Measurements from ENCODE around the gene SEPTIN5. TPM values are rescaled to one million over a fixed set of nuclear protein-coding genes. Genes with fewer than 3 reads are reported as not detected.

SEPTIN5 gene
- total RNA-seq, 1 experiment from 2014 or later = not detected

GRCh38 chr22:19764299-19764593 lies 49.9 kb downstream of the SEPTIN5 start:
- no peak overlapping the region for H3K27ac ChIP-seq (ENCODE audit: low read length)
- no peak overlapping the region for H3K9ac ChIP-seq (ENCODE audit: low read length)
- H3K9me3 ChIP-seq (ENCODE audit: low read length) = no peaks in the 10 kb centered on the region
- no peak overlapping the region for H3K4me3 ChIP-seq (ENCODE audit: low read length)
- peaks cover 4% of the 10 kb centered on the region for H3K4me1 ChIP-seq (ENCODE audit: low read length)
- H3K36me3 ChIP-seq (ENCODE audit: insufficient read depth, low read length) = no peaks in the 10 kb centered on the region
- H3K4me2 ChIP-seq (ENCODE audit: low read depth, low read length, poor library complexity, severe bottlenecking) = no peak overlapping the region
- DNase-seq = no peak
- H2AFZ ChIP-seq (ENCODE audit: low read length) = no peak overlapping the region
- no peaks in the 10 kb centered on the region for H3K79me2 ChIP-seq (ENCODE audit: low read length)
- no peaks in the 10 kb centered on the region for H3K9me2 ChIP-seq (replicated peaks; ENCODE audit: insufficient read depth, low read length)
- no peaks in the 10 kb centered on the region for H4K20me1 ChIP-seq (ENCODE audit: insufficient read depth, low read depth, low read length)
- no peaks in the 10 kb centered on the region for H3K27me3 ChIP-seq (ENCODE audit: low read length)

- H3K4me1 ChIP-seq (ENCODE audit: low read length) = peaks cover 4% of the 10 kb centered on the region
- no peaks in the 10 kb centered on the region for H3K9me2 ChIP-seq (replicated peaks; ENCODE audit: insufficient read depth, low read length)
- no peak overlapping the region for H3K4me2 ChIP-seq (ENCODE audit: low read depth, low read length, poor library complexity, severe bottlenecking)
- H4K20me1 ChIP-seq (ENCODE audit: insufficient read depth, low read depth, low read length) = no peaks in the 10 kb centered on the region
- no peaks in the 10 kb centered on the region for H3K9me3 ChIP-seq (ENCODE audit: low read length)
- no peak for DNase-seq
- no peaks in the 10 kb centered on the region for H3K27me3 ChIP-seq (ENCODE audit: low read length)
- no peak overlapping the region for H2AFZ ChIP-seq (ENCODE audit: low read length)
- no peaks in the 10 kb centered on the region for H3K36me3 ChIP-seq (ENCODE audit: insufficient read depth, low read length)
- H3K79me2 ChIP-seq (ENCODE audit: low read length) = no peaks in the 10 kb centered on the region
- H3K4me3 ChIP-seq (ENCODE audit: low read length) = no peak overlapping the region
- no peak overlapping the region for H3K27ac ChIP-seq (ENCODE audit: low read length)
- H3K9ac ChIP-seq (ENCODE audit: low read length) = no peak overlapping the region
Observed at GRCh38 chr22:19764636-19765476, 50.6 kb downstream of the SEPTIN5 start.

- Histone ChIP-seq H3K9me3 (ENCODE audit: low read length) (no peaks in the 10 kb centered on the region), H3K4me2 (ENCODE audit: low read depth, low read length, poor library complexity, severe bottlenecking) (no peak overlapping the region)
- no peak for DNase-seq
Observed at GRCh38 chr22:19765477-19766239, 51.4 kb downstream of the SEPTIN5 start.

GRCh38 chr22:19766240-19766510 lies 51.9 kb downstream of the SEPTIN5 start:
- DNase-seq = no peak
- Histone ChIP-seq H3K79me2 (ENCODE audit: low read length) (no peaks in the 10 kb centered on the region), H2AFZ (ENCODE audit: low read length) (no peak overlapping the region), H4K20me1 (ENCODE audit: insufficient read depth, low read depth, low read length) (no peaks in the 10 kb centered on the region), H3K9ac (ENCODE audit: low read length) (no peak overlapping the region), H3K36me3 (ENCODE audit: insufficient read depth, low read length) (no peaks in the 10 kb centered on the region), H3K9me3 (ENCODE audit: low read length) (no peaks in the 10 kb centered on the region), H3K4me2 (ENCODE audit: low read depth, low read length, poor library complexity, severe bottlenecking) (no peak overlapping the region), H3K4me3 (ENCODE audit: low read length) (no peak overlapping the region), H3K27me3 (ENCODE audit: low read length) (no peaks in the 10 kb centered on the region), H3K4me1 (ENCODE audit: low read length) (peaks cover 4% of the 10 kb centered on the region), H3K9me2 (replicated peaks; ENCODE audit: insufficient read depth, low read length) (no peaks in the 10 kb centered on the region), H3K27ac (ENCODE audit: low read length) (no peak overlapping the region)

More at GRCh38 chr22:19765477-19766239, 51.4 kb downstream of the SEPTIN5 start:
- Histone ChIP-seq H3K9ac (ENCODE audit: low read length) (no peak overlapping the region), H4K20me1 (ENCODE audit: insufficient read depth, low read depth, low read length) (no peaks in the 10 kb centered on the region), H3K27ac (ENCODE audit: low read length) (no peak overlapping the region), H3K9me2 (replicated peaks; ENCODE audit: insufficient read depth, low read length) (no peaks in the 10 kb centered on the region), H3K27me3 (ENCODE audit: low read length) (no peaks in the 10 kb centered on the region), H3K4me1 (ENCODE audit: low read length) (peaks cover 4% of the 10 kb centered on the region), H3K4me3 (ENCODE audit: low read length) (no peak overlapping the region), H3K36me3 (ENCODE audit: insufficient read depth, low read length) (no peaks in the 10 kb centered on the region), H2AFZ (ENCODE audit: low read length) (no peak overlapping the region), H3K79me2 (ENCODE audit: low read length) (no peaks in the 10 kb centered on the region)

- Histone ChIP-seq H3K4me3 (ENCODE audit: low read length) (peak overlapping the region; percentile 49; the same call in 1 of the 2 replicates), H3K79me2 (ENCODE audit: low read length) (no peaks in the 10 kb centered on the region), H3K36me3 (ENCODE audit: insufficient read depth, low read length) (no peaks in the 10 kb centered on the region), H3K9ac (ENCODE audit: low read length) (peak overlapping the region; percentile 48), H3K4me2 (ENCODE audit: low read depth, low read length, poor library complexity, severe bottlenecking) (peak overlapping the region; percentile 53), H3K9me2 (replicated peaks; ENCODE audit: insufficient read depth, low read length) (no peaks in the 10 kb centered on the region), H3K27me3 (ENCODE audit: low read length) (no peaks in the 10 kb centered on the region), H3K9me3 (ENCODE audit: low read length) (no peaks in the 10 kb centered on the region), H2AFZ (ENCODE audit: low read length) (0 out of 2 replicates have a peak overlapping the region, but pooled peaks have one; percentile 16), H3K27ac (ENCODE audit: low read length) (no peak overlapping the region), H3K4me1 (ENCODE audit: low read length) (peaks cover 7% of the 10 kb centered on the region), H4K20me1 (ENCODE audit: insufficient read depth, low read depth, low read length) (0 out of 2 replicates have a peak, but pooled peaks cover 2% of the 10 kb centered on the region)
- peak; percentile 88 for DNase-seq
Observed at GRCh38 chr22:19766511-19767426, 52.5 kb downstream of the SEPTIN5 start.

GRCh38 chr22:19767427-19768341 lies 53.4 kb downstream of the SEPTIN5 start:
- Histone ChIP-seq H3K9me3 (ENCODE audit: low read length) (no peaks in the 10 kb centered on the region), H3K36me3 (ENCODE audit: insufficient read depth, low read length) (no peaks in the 10 kb centered on the region), H3K79me2 (ENCODE audit: low read length) (no peaks in the 10 kb centered on the region), H4K20me1 (ENCODE audit: insufficient read depth, low read depth, low read length) (0 out of 2 replicates have a peak, but pooled peaks cover 3% of the 10 kb centered on the region), H3K9me2 (replicated peaks; ENCODE audit: insufficient read depth, low read length) (no peaks in the 10 kb centered on the region), H3K4me2 (ENCODE audit: low read depth, low read length, poor library complexity, severe bottlenecking) (no peak overlapping the region), H2AFZ (ENCODE audit: low read length) (no peak overlapping the region), H3K4me1 (ENCODE audit: low read length) (peaks cover 10% of the 10 kb centered on the region), H3K27me3 (ENCODE audit: low read length) (no peaks in the 10 kb centered on the region), H3K4me3 (ENCODE audit: low read length) (no peak overlapping the region), H3K27ac (ENCODE audit: low read length) (no peak overlapping the region), H3K9ac (ENCODE audit: low read length) (no peak overlapping the region)
- no peak for DNase-seq

- Histone ChIP-seq H2AFZ (ENCODE audit: low read length) (no peak overlapping the region), H3K4me3 (ENCODE audit: low read length) (no peak overlapping the region), H3K36me3 (ENCODE audit: insufficient read depth, low read length) (no peaks in the 10 kb centered on the region), H3K9me3 (ENCODE audit: low read length) (no peaks in the 10 kb centered on the region), H3K9me2 (replicated peaks; ENCODE audit: insufficient read depth, low read length) (no peaks in the 10 kb centered on the region), H3K79me2 (ENCODE audit: low read length) (no peaks in the 10 kb centered on the region), H3K27ac (ENCODE audit: low read length) (no peak overlapping the region), H4K20me1 (ENCODE audit: insufficient read depth, low read depth, low read length) (peaks cover 9% of the 10 kb centered on the region; the same call in 1 of the 2 replicates), H3K4me1 (ENCODE audit: low read length) (peaks cover 24% of the 10 kb centered on the region), H3K27me3 (ENCODE audit: low read length) (no peaks in the 10 kb centered on the region), H3K9ac (ENCODE audit: low read length) (no peak overlapping the region), H3K4me2 (ENCODE audit: low read depth, low read length, poor library complexity, severe bottlenecking) (no peak overlapping the region)
- no peak for DNase-seq
Observed at GRCh38 chr22:19769393-19769715, 55.1 kb downstream of the SEPTIN5 start.

Data from Karpas-422 (cell line).